ENCODE results near the gene GTPBP4. TPM values are rescaled to one million over a fixed set of nuclear protein-coding genes. Genes with fewer than 3 reads are reported as not detected.
A peak's percentile ranks its signal among the peaks of the same experiment; 100 is the strongest.

GTPBP4 gene
- total RNA-seq, 1 experiment from 2014 or later, result 97.4 TPM

GRCh38 chr10:968546-969199 lies 19.6 kb upstream of the GTPBP4 start:
- peaks cover 13% of the 10 kb centered on the region for H3K9me3 Mint-ChIP-seq
- H3K27ac Mint-ChIP-seq, result no peak overlapping the region
- ATAC-seq (no peak), DNase-seq (ENCODE audit: low spot score) (no peak)
- peaks cover 16% of the 10 kb centered on the region for H3K27me3 Mint-ChIP-seq (ENCODE audit: low read depth)
- CTCF ChIA-PET, result no interaction called here
- TF ChIP-seq SMAD3 (CRISPR knock-in tag; IDR thresholded peaks at IDR 0.05; ENCODE audit: borderline replicate concordance), result no peak
- no peak for TF ChIP-seq ELF4 (CRISPR knock-in tag; IDR thresholded peaks at IDR 0.05; ENCODE audit: low read depth)
- TF ChIP-seq TEAD1 (CRISPR knock-in tag; IDR thresholded peaks at IDR 0.05), result no peak
- no peak for TF ChIP-seq ZNF671 (CRISPR knock-in tag; IDR thresholded peaks at IDR 0.05)
- H3K4me1 Mint-ChIP-seq, result peaks cover 4% of the 10 kb centered on the region
- POLR2A ChIA-PET, result interaction anchor here (0.7 to 1.4 kb wide), 2 partner anchors 19 to 106 kb away, joined by 3 to 4 read pairs; partner anchors contain the start of gene GTPBP4
- H3K4me3 Mint-ChIP-seq, result no peak overlapping the region
- H3K36me3 Mint-ChIP-seq, result peaks cover 5% of the 10 kb centered on the region

GRCh38 chr10:969473-970150 lies 18.6 kb upstream of the GTPBP4 start:
- Mint-ChIP-seq H3K27me3 (ENCODE audit: low read depth) (peaks cover 16% of the 10 kb centered on the region), H3K4me3 (no peak overlapping the region), H3K4me1 (peaks cover 4% of the 10 kb centered on the region), H3K9me3 (peaks cover 11% of the 10 kb centered on the region), H3K27ac (no peak overlapping the region), H3K36me3 (peaks cover 5% of the 10 kb centered on the region)
- 0 out of 2 replicates have a peak, but pooled peaks have one; percentile 16 for ATAC-seq
- CTCF ChIA-PET, result no interaction called here
- POLR2A ChIA-PET, result interaction anchor here (1.4 kb wide), 1 partner anchor 19 kb away, joined by 4 read pairs; the partner anchor contains the start of gene GTPBP4
- TF ChIP-seq ZNF121 (CRISPR knock-in tag; IDR thresholded peaks at IDR 0.05) (peak; percentile 64; the same call in 1 of the 2 replicates), ZNF416 (CRISPR knock-in tag; IDR thresholded peaks at IDR 0.05) (no peak), OVOL2 (CRISPR knock-in tag; IDR thresholded peaks at IDR 0.05; ENCODE audit: borderline replicate concordance) (no peak)
- no peak for DNase-seq (ENCODE audit: low spot score)

DNA sequence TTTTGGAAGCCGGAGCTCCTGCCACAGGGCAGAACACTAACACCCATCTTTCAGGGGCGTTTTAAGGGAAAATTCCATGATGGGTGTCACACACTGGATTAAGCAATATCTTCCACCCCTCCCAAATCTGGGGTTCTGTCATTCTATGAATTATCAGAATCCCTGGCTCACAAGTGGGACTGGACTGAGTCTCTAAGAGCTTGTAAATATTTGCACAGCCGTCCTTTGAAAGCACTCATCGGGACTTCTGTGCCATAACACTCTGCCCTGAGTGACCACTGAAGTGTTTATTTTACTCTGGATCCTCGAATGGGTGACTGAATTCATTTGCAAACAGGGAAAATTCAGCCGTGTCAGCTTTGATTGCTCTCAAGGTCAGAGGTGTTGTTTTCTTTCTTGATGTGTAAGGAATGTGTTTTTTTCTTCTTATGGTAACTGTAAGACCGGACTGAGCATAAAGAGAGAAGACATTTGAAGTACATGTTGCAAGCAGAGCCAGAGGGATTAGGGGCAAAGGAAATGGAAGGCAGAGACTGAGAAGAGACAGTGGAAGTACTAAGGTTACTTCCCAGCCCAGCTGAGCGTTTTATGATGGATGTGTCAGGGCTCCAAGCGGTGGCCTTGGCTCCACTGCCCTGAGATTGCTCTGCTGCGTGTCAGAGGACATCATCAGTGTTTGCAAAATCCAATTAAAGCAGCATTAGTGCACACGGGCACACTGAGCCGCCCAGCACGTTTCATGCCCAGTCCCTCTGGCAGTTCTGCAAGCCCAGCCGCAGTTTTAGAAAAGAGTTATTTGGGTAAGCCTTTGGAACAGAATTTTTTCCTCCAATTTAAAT lies 17.7 kb upstream of the GTPBP4 start:
- no peak overlapping the region; the same call in 1 of the 2 replicates for H3K27ac Mint-ChIP-seq
- no peak for TF ChIP-seq JUN (CRISPR knock-in tag; IDR thresholded peaks at IDR 0.05)
- no peak for TF ChIP-seq E2F1 (CRISPR knock-in tag; IDR thresholded peaks at IDR 0.05)
- TF ChIP-seq, protein P1, sequence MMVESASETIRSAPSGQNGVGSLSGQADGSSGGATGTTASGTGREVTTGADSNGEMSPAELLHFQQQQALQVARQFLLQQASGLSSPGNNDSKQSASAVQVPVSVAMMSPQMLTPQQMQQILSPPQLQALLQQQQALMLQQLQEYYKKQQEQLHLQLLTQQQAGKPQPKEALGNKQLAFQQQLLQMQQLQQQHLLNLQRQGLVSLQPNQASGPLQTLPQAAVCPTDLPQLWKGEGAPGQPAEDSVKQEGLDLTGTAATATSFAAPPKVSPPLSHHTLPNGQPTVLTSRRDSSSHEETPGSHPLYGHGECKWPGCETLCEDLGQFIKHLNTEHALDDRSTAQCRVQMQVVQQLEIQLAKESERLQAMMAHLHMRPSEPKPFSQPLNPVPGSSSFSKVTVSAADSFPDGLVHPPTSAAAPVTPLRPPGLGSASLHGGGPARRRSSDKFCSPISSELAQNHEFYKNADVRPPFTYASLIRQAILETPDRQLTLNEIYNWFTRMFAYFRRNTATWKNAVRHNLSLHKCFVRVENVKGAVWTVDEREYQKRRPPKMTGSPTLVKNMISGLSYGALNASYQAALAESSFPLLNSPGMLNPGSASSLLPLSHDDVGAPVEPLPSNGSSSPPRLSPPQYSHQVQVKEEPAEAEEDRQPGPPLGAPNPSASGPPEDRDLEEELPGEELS (CRISPR knock-in tag; IDR thresholded peaks at IDR 0.05), result no peak
- TF ChIP-seq, protein P2, sequence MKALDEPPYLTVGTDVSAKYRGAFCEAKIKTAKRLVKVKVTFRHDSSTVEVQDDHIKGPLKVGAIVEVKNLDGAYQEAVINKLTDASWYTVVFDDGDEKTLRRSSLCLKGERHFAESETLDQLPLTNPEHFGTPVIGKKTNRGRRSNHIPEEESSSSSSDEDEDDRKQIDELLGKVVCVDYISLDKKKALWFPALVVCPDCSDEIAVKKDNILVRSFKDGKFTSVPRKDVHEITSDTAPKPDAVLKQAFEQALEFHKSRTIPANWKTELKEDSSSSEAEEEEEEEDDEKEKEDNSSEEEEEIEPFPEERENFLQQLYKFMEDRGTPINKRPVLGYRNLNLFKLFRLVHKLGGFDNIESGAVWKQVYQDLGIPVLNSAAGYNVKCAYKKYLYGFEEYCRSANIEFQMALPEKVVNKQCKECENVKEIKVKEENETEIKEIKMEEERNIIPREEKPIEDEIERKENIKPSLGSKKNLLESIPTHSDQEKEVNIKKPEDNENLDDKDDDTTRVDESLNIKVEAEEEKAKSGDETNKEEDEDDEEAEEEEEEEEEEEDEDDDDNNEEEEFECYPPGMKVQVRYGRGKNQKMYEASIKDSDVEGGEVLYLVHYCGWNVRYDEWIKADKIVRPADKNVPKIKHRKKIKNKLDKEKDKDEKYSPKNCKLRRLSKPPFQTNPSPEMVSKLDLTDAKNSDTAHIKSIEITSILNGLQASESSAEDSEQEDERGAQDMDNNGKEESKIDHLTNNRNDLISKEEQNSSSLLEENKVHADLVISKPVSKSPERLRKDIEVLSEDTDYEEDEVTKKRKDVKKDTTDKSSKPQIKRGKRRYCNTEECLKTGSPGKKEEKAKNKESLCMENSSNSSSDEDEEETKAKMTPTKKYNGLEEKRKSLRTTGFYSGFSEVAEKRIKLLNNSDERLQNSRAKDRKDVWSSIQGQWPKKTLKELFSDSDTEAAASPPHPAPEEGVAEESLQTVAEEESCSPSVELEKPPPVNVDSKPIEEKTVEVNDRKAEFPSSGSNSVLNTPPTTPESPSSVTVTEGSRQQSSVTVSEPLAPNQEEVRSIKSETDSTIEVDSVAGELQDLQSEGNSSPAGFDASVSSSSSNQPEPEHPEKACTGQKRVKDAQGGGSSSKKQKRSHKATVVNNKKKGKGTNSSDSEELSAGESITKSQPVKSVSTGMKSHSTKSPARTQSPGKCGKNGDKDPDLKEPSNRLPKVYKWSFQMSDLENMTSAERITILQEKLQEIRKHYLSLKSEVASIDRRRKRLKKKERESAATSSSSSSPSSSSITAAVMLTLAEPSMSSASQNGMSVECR (CRISPR knock-in tag; IDR thresholded peaks at IDR 0.05; ENCODE audit: borderline replicate concordance), result no peak
- no peak for TF ChIP-seq ESRRA (CRISPR knock-in tag; IDR thresholded peaks at IDR 0.05; ENCODE audit: borderline replicate concordance)
- no peak for TF ChIP-seq ZNF423 (CRISPR knock-in tag; IDR thresholded peaks at IDR 0.05)
- no peak for DNase-seq (ENCODE audit: low spot score)
- ATAC-seq, result no peak
- ChIA-PET POLR2A (no interaction called here), CTCF (no interaction called here)
- H3K36me3 Mint-ChIP-seq, result peaks cover 5% of the 10 kb centered on the region
- peaks cover 16% of the 10 kb centered on the region for H3K27me3 Mint-ChIP-seq (ENCODE audit: low read depth)
- peaks cover 4% of the 10 kb centered on the region for H3K4me1 Mint-ChIP-seq
- H3K4me3 Mint-ChIP-seq, result no peak overlapping the region
- H3K9me3 Mint-ChIP-seq, result peaks cover 11% of the 10 kb centered on the region

Measured in WTC11 (cell line).